Esophagus muscularis mucosa (tissue), 4 donors: ENCODE results near the gene NFKBIL1. TPM values are rescaled to one million over a fixed set of nuclear protein-coding genes. Genes with fewer than 3 reads are reported as not detected.

Source experiments
- DNase-seq: peaks from one replicate; pipeline ENCODE4 v3.0.0-alpha.2; 2017; ENCODE audit errors: extremely low spot score
- H3K27ac ChIP-seq, 4 donors: fragments of 200-600 bp; sonication (generic); replicated peaks in 1 of 4; 1 replicate in 3 of 4; 2 replicates in 1 of 4; pipeline ENCODE4 v1.5.1; 2016 to 2019; ENCODE audit warnings: mild to moderate bottlenecking in 1 of 4
- H3K27me3 ChIP-seq, 4 donors: fragments of 200-600 bp; sonication (generic); one replicate each; pipeline versions ENCODE4 v1.5.1 to v1.6.0; 2016 to 2019
- H3K36me3 ChIP-seq, 4 donors: fragments of 200-600 bp; sonication (generic); one replicate each; pipeline ENCODE4 v1.5.1; 2016 to 2019
- H3K4me1 ChIP-seq, 4 donors: fragments of 200-600 bp; sonication (generic); one replicate each; pipeline ENCODE4 v1.5.1; 2016 to 2019
- H3K4me3 ChIP-seq, 4 donors: fragments of 200-600 bp; sonication (generic); 1 replicate in 2 of 4; 2 replicates in 2 of 4; pipeline ENCODE4 v1.5.1; 2016 to 2019; ENCODE audit warnings: mild to moderate bottlenecking in 4 of 4, moderate library complexity in 1 of 4
- H3K9me3 ChIP-seq, 4 donors: fragments of 200-600 bp; sonication (generic); 1 replicate in 3 of 4; 2 replicates in 1 of 4; pipeline ENCODE4 v1.5.1; 2016 to 2019
- CTCF ChIP-seq, 3 experiments: fragments of 200-600 bp in 2 of 3; fragments of 450-650 bp in 1 of 3; sonication (generic) in 2 of 3; IDR thresholded peaks; one replicate each; pipeline ENCODE4 v1.5.1; 2017 to 2019; ENCODE audit warnings: antibody characterized with exemption in 3 of 3, mild to moderate bottlenecking in 2 of 3, moderate library complexity in 1 of 3
- EP300 ChIP-seq: sonication (generic); formaldehyde crosslinking; IDR thresholded peaks from one replicate; pipeline ENCODE4 v1.6.1; 2017; ENCODE audit warnings: antibody characterized with exemption
- POLR2A ChIP-seq: fragments of 450-650 bp; IDR thresholded peaks from one replicate; pipeline ENCODE4 v1.6.1; 2017; ENCODE audit warnings: antibody characterized with exemption, moderate library complexity, mild to moderate bottlenecking, low read depth
- POLR2AphosphoS5 ChIP-seq, 2 donors: sonication (generic); formaldehyde crosslinking; IDR thresholded peaks; one replicate each; pipeline ENCODE4 v1.6.1; 2017; ENCODE audit warnings: antibody characterized with exemption in 2 of 2
- WGBS: methylation state at CpG from one replicate; pipeline ENCODE4 v1.1.5; 2018; 5-methylcytosine and 5-hydroxymethylcytosine counted together
- intact Hi-C: fragments of 100-400 bp; cut with DNase I; formaldehyde crosslinking; loops from one replicate; pipeline ENCODE4 v1.15.1; 2023
- total RNA-seq, 4 donors: library from RNA; depleted of rRNA; stranded (reverse); fragments of >200 nt; gene quantifications; one replicate each; pipeline versions ENCODE4 v1.1.0 to v1.2.1, GENCODE V29; 2016

NFKBIL1 gene
- total RNA-seq, 4 donors from 2014 or later, result 24.4 to 42.6 (median 29.6) TPM

- DNase-seq, result no peak
- TF ChIP-seq POLR2AphosphoS5 (IDR thresholded peaks at IDR 0.05) (no peak), EP300 (no peak), POLR2A (no peak), CTCF (IDR thresholded peaks at IDR 0.05) (no peak)
- Histone ChIP-seq H3K9me3 (no peaks in the 10 kb centered on the region), H3K27ac (no peak overlapping the region), H3K36me3 (peaks cover 76 to 100% (median 99%) of the 10 kb centered on the region in 4 donors), H3K27me3 (no peaks in the 10 kb centered on the region), H3K4me1 (peaks cover 16 to 37% (median 31%) of the 10 kb centered on the region in 4 donors), H3K4me3 (no peak overlapping the region)
- WGBS, result 87% methylated on average over 24 of the region's 24 CpGs
- intact Hi-C loops, result no loop called here
These were observed 12.8 kb upstream of the NFKBIL1 start for GRCh38 chr6:31534521-31535040.

- peaks cover 27 to 48% (median 42%) of the 10 kb centered on the region in 4 donors for H3K4me1 ChIP-seq
- intact Hi-C loops, result no loop called here
- no peak overlapping the region for H3K27ac ChIP-seq
- 66% methylated on average over 2 of the region's 2 CpGs for WGBS
- H3K36me3 ChIP-seq, result peaks cover 74 to 97% (median 95%) of the 10 kb centered on the region in 4 donors
- no peaks in the 10 kb centered on the region for H3K27me3 ChIP-seq
- TF ChIP-seq CTCF (IDR thresholded peaks at IDR 0.05) (no peak), EP300 (no peak), POLR2AphosphoS5 (IDR thresholded peaks at IDR 0.05) (no peak), POLR2A (no peak)
- no peak overlapping the region for H3K4me3 ChIP-seq
- DNase-seq, result no peak
- H3K9me3 ChIP-seq, result no peaks in the 10 kb centered on the region
These were observed 11.7 kb upstream of the NFKBIL1 start for GRCh38 chr6:31535538-31536324.

GRCh38 chr6:31538805-31539400 lies 8.5 kb upstream of the NFKBIL1 start:
- no peak for TF ChIP-seq POLR2A
- TF ChIP-seq POLR2AphosphoS5 (IDR thresholded peaks at IDR 0.05), result no peak
- no peak for TF ChIP-seq CTCF (IDR thresholded peaks at IDR 0.05)
- TF ChIP-seq EP300, result no peak

GRCh38 chr6:31540640-31541039 lies 6.8 kb upstream of the NFKBIL1 start:
- no peaks in the 10 kb centered on the region for H3K27me3 ChIP-seq
- H3K4me1 ChIP-seq, result peaks cover 37 to 61% (median 55%) of the 10 kb centered on the region in 4 donors
- peak overlapping the region; percentile 86 to 98 (median 90) for H3K27ac ChIP-seq
- WGBS, result 9% methylated on average over 4 of the region's 4 CpGs
- peak overlapping the region; percentile 63 to 82 (median 72) for H3K4me3 ChIP-seq
- TF ChIP-seq POLR2A, result no peak
- TF ChIP-seq CTCF (IDR thresholded peaks at IDR 0.05), result no peak
- TF ChIP-seq POLR2AphosphoS5 (IDR thresholded peaks at IDR 0.05), result no peak
- TF ChIP-seq EP300, result no peak
- DNase-seq, result no peak
- H3K36me3 ChIP-seq, result peaks cover 33 to 48% (median 46%) of the 10 kb centered on the region in 4 donors
- intact Hi-C loops, result loop anchor here (5.0 kb wide), 1 partner anchor 43 kb away; the partner anchor contains the start of gene MICB
- H3K9me3 ChIP-seq, result no peaks in the 10 kb centered on the region

More at GRCh38 chr6:31538805-31539400, 8.5 kb upstream of the NFKBIL1 start:
- Histone ChIP-seq H3K36me3 (peaks cover 50 to 65% (median 63%) of the 10 kb centered on the region in 4 donors), H3K27me3 (no peaks in the 10 kb centered on the region), H3K4me3 (peak overlapping the region in 1 of 4 donors; percentile 71), H3K4me1 (peaks cover 37 to 60% (median 55%) of the 10 kb centered on the region in 4 donors), H3K9me3 (no peaks in the 10 kb centered on the region), H3K27ac (peak overlapping the region in 2 of 4 donors; percentile 91 to 98)
- DNase-seq, result no peak
- intact Hi-C loops, result no loop called here
- 54% methylated on average over 6 of the region's 6 CpGs for WGBS
